Measurements from ENCODE around the gene ZFY.

DNA sequence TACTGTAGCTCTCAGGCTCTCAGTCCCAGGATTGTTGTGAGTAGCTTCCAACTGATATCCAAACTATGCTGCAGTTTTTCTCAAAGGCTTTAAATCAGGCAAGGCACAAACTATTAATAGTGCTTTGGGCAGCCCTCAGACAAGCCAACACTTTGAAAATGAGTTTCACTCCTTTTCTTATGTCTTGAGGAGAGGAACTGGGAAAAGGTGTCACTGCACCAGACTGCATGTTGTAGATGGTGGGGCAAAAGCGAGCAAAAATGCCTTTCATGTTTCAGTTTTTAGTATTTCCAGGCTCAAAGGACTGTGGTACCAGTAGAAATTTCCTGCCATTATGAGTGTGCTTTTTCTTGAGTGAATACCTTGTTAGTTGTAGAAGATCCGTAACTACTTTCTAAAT lies 39.1 kb upstream of the ZFY start:
- no peak for TF ChIP-seq POLR2AphosphoS5 (IDR thresholded peaks at IDR 0.05)
- TF ChIP-seq, protein P1, sequence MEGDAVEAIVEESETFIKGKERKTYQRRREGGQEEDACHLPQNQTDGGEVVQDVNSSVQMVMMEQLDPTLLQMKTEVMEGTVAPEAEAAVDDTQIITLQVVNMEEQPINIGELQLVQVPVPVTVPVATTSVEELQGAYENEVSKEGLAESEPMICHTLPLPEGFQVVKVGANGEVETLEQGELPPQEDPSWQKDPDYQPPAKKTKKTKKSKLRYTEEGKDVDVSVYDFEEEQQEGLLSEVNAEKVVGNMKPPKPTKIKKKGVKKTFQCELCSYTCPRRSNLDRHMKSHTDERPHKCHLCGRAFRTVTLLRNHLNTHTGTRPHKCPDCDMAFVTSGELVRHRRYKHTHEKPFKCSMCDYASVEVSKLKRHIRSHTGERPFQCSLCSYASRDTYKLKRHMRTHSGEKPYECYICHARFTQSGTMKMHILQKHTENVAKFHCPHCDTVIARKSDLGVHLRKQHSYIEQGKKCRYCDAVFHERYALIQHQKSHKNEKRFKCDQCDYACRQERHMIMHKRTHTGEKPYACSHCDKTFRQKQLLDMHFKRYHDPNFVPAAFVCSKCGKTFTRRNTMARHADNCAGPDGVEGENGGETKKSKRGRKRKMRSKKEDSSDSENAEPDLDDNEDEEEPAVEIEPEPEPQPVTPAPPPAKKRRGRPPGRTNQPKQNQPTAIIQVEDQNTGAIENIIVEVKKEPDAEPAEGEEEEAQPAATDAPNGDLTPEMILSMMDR (IDR thresholded peaks at IDR 0.05), result no peak
- TF ChIP-seq POLR2A (IDR thresholded peaks at IDR 0.05), result no peak

Measured in breast epithelium (tissue), 3 donors.